NCI-H2107 treated with DMSO at 0.1 percent for 48 hours (cell line): ENCODE data around the gene ARHGAP42.

Experiments
- DNase-seq: peaks from one replicate; lab custom pipeline; 2025; ENCODE audit not compliant: unreplicated experiment; lab: John Stamatoyannopoulos, UW

ARHGAP42 gene

DNA sequence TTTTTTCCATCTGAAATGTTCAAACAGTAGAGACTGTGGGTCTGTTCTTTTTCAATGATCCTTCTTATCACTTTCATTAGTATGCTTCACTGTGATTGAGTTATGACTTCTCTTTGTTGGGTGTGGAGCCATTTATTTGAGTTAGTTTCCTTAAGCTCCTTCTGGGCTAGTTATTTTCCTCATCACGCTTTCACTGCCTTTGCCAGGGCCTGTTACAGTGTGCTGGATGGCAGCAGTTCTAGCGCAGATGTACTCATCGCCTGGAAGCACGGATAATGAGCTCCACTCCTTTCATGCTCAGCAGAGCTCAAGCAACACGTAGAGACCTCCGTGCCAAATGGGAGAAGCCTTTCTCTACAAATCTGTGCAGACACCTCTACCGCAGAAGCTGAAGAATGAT lies 7.0 kb upstream of the ARHGAP42 start:
- no peak for DNase-seq

DNA sequence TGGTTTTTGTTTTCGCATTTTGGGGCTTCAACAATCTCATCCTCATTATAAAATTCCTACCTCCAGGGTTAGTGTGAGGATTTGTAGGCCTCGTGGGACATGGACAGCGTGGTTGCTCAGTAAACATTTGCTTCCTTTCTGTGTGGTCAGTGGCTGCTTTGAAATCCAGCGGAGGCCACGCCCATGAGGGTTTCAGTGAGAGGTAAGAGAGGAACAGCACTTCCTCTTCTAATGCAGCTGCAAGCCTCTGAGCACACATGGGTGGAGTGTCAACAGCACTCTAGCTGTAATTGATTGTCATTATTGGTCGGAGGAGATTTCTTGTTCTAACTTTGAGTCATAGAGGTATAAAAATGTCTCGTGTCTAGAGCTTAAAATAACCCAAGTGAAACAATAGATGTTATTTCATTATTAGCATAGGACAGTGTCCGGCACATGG lies 6.0 kb upstream of the ARHGAP42 start:
- peak; percentile 0 for DNase-seq

DNA sequence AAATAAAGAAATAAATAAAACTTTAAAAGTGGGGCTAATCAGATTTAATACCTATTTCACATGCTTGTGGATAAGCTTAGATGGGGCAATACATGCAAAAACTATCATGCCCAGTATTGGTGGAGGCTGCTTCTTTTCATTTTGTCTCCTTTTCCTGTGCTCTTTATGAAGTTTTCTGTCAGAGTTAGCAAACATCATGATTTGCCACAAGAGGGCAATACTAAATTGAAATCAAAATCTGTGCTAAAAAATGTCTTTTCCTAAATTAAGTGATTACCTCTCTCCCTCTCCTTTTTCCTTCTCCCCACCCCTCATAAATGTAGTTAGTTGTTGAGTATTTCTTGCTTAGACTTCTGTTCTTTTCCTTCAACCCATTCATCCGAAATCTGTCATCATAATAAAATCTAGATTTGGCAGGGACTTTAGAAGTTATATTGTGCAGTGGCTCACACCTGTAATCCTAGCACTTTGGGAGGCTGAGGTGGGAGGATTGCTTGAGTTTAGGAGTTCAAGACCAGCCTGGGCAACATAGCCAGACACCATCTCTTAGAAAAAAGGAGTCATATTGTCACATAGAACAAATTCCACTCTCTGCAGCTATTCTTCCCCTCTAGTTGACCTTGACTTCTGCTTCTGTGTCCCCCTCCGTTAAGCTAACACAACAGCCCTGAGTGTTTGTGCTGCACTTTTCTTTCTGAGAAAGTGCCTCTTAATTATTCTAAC lies 4.7 kb upstream of the ARHGAP42 start:
- DNase-seq = no peak

DNA sequence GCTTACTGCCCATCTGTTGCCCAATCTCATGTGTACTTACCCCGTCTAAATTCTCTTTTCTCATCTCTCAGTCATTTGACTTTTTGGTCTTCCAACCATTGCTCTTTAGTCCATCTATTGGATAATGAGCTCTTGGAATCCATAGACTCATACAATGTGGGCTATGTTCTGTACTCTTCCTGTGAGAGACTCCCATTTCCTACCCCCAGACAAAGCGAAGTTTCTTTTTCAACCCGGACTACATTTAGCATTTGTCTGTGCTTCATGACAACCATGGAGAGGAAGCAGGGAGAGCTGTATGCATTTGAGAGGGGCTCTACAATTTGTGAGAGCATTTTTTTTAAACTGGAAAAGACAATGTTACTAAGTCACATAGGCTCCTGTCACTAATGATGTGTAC lies 4.0 kb upstream of the ARHGAP42 start:
- DNase-seq = no peak

DNA sequence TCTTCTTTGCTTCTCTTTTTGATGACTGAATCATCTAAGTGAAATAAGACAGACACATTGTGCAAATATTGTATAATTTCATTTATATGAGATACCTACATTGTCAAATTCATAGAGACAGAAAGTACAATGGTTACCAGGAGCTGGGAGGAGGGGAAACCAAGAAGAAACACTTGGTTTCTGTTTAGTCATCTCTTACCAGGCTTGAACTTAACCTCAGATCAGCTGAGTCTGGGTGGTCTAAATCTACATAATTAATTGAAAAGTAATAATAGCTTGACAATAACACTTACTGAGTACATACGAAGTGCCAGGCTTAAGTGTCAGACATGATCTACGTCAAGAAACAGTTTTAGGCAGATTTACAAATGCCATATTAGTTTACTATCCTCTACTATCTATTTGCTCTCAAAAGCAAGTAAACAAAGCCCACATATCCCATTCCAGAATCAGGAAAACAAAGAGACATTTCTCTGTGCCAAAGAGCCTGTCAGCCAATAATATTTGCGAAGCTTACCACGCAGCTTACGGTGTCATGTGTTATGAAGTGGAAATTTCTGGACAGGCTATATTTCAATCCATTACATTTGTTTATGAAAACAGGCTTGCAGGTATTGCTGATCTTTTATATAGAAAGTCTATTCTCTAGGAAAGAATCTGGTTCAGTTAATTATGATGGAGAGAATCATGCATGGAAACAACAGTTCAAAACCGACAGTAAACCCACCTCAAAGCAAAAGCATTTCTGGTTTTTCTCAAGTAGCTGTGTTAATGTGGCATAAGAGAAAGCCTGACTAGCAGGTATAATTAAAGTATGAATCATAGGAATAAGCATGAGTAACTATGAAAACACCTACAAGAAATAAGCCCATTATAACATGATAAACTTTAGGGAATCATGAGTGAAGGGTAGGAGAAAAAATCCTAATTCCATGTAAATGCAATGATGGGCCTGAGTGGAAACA lies 2.7 kb upstream of the ARHGAP42 start:
- DNase-seq = no peak

DNA sequence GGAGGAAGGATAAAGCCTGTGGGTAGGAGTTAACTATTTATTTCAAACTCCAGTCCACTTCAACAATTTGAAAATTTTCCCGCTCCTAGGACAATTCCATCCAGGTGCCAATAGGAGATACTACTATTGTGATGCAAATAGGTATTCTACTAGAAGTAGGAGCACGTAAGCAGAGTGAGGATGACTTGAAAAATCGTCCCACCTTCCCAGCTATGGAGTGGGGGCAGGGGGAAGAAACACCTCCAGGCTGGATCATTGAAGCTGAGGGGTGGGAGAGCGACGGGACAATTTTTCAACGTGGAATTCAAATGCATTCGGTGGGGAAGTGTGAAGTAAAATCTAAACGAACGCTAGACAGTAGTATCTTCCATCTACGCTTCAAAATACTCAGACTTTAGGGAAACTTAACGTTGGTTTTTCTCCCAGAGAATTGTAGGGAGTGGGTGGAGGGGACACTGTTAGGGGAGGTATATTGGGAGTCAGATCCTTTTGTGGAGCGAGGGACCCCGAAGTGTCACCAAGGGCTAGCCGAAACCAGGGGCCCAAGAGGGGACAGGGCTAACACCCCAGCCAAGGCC lies 523 bp upstream of the ARHGAP42 start:
- no peak for DNase-seq

DNA sequence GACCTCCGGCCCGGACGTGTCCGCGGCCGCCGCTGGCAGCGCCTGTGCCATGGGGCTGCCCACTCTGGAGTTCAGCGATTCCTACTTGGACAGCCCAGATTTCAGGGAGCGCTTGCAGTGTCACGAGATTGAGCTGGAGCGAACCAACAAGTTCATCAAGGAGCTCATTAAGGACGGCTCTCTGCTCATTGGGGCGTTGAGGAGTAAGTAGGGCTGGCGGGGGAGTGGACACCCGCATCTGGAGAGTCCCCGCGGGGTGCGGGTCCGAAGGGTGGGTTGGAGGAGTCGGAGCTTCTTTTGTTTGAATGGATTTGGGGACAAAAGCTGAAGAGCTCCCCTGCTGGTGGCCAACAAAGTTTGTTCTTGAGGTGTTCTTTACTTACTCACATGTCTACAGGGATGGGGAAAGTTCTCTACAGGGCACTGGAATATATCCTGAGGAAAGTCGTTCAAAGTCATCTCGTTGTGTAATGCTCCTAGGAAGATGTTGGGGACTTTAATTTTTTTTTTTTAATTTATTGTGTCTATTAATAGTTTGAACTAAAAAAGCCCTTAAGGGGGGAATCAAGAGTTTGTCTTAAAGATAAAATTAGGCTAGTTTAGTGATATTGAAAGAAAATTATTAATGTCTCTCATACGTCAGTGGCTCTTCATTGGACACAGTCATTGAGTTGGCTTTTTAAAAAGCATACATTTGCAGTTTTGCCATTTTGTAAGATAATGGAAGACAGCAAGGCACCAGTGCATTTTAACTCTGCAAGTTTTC lies 725 bp downstream of the ARHGAP42 start:
- DNase-seq = no peak

DNA sequence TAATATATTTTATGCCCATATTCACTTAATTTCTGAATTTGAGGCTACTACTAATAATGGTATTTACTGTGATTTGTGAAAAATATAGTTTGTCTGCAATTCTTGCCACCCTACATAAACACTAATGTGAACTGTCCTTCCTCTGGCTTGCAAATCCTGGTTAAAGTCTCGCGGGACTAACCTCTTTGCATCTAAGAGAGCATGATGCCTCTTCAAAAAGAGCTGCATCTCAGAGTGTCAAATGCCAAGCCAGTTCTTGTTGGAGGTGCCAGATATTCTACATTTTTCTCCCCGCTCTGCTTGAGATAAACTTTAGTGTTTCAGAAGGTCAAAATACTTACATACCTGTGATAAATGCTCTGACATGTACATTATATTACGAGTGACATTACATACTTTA lies 2.1 kb downstream of the ARHGAP42 start:
- no peak for DNase-seq

DNA sequence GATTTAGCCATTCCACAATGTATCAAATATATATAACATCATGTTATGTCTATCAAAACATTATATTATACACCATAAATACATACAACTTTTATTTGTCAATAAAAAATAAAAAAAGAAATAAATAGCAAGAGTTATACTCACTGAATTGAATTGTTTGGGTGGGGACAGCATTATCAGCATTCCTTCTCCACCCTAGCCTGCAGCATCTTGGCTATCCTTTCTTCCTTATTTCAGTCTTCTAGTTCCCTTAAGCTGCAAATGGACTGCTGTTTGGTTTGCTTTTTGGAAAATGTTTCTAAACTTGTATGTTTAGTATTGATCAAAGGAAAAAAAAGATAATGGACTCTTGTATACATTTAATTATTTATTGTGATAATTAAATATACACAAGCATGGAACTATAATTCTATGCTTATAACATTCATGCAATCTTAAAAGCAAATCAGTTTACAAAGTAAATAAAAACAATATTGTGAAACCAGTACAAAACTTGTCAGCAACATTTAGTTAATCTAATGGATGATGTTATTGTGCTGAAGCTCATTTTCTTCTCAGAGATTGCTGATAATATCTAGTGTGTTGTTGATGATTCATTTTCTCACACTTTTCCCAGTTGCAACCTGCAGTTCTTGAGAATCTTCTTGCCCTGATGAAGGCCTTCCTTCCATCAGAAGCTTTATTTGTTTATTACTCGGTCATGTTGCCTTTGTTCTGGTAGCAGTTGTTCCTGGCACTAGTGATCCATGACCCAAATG lies 5.0 kb downstream of the ARHGAP42 start:
- DNase-seq = no peak

DNA sequence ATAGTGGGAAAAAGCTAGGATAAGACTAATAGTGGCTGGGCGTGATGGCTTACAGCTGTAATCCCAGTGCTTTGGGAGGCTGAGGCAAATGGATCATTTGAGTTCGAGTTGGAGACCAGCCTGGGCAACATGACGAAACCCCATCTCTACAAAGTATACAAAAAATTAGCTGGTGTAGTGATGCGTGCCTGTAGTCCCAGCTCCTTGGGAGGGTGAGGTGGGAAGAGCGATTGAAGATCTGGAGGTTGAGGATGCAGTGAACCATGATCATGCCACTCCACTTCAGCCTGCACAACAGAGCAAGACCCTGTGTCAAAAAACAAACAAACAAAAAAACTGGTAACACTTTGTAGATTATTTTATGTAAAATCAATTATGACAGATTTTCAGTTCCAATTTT lies 8.8 kb downstream of the ARHGAP42 start:
- DNase-seq = no peak

DNA sequence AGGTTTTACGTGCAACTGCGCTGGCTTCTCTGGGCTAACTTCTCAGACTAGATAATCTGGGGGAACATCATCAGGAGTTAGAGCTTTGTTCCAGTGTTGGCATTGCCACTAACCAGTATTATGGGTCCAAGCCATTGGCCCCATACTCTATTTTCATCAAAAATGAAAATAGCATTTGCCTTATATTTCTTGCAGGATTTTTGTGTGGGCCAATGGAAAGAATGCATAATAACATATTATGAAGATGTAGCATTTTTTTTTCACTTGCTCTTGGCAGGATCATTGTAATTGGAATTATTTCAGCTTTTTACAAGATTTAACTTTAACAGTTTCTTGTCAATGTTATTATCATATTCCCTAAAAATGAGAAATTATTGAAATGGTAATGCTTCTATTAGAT lies 16.1 kb downstream of the ARHGAP42 start:
- no peak for DNase-seq

DNA sequence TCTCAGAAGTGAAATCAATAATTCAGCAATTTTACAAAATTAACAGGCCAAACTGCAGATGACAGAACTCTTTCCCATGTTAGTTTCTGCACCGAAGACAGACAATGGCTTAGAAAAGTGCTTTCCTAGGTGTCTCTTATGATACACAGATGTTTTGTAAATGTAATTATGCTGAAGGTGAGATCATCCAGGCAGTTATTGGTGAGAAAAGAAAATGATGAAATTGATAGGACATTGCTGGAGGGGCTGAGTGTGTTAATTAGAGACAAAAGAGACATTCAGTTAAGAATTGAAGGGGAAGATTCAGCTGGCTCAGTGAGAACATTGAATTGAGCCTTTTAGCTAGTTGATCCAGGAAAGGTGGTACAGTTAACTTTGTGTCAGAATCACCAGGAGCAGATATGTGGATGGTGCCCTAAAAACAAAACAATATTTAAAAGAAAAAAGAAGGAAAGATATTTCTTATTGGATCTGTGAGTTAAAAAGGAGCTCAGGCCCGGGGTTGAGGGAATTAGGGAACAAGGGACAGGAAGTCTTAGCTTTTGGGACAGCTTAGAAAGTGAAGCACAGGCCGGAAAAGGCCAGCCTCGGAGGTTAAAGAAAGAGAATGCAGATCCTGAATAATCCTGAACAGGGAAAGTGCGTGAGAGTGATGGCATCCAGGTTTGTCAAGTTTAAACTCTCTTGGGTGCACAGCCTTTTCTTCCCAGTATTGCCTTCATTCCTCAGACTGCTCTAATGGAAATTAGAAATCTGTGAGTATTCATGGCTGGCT lies 16.9 kb downstream of the ARHGAP42 start:
- no peak for DNase-seq

DNA sequence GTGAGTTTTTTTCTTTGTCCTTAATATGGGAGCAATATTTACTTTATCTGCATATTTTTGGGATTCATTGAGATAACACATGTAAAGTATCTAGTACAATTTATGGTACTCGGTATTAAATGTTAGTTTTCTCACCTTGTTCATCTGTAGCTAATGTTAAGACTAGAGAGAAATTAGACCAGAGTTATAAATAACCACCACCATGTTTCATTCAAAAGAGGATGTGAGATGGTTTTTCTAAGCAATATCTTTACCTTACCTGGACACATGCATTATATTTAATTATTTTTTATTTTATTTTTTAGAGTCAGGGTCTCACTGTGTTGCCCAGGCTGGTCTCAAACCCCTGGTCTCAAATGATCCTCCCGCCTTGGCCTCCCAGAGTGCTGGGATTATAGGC lies 18.4 kb downstream of the ARHGAP42 start:
- DNase-seq = no peak

DNA sequence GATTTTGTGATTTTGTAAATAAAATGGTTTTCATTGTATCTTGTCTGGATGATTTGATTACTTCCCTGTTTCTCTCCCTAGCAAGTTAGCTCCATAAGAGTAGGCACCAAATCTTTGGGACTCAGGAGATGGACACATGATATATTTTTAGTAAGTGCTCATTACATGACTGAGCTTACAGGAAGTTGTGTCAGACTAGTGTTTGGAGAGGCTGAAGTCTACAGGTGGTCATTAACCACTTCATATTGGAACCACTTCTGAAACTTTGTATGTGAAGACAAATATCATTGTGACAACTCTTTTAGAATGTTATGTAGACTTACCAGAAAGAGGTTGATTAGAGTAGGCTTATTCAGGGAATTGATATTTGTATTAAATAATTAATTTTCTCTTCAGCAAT lies 19.1 kb downstream of the ARHGAP42 start:
- no peak for DNase-seq

DNA sequence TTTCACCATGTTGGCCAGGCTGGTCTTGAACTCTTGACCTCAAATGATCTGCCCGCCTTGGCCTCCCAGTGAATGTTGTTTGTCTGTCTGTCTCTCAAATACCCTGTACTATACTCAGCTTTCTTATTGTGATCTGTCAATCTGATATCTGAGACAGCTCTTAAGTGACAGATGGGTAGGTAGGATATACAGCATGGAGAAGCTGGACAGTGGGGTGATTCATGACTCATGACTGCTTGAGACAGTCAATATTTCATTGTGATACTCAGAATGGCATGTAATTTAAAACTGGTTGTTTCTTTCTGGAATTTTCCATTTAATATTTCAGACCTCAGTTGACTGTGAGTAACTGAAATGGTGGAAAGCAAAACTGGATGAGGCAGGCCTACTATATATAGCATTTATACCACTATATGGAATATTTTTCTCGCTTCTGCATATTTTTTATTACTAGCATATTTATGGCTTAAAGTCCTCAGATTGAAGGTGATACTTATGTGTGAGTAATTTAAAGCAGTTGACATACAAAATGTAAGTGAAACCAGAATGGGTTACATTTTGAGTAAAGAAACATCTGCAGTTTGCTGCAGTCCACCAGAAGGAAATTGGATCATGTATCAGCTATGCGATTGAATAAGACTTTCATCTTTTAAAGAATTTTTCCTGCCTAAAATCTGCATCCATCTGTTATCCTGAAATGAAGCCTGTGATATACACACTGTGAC lies 22.3 kb downstream of the ARHGAP42 start:
- no peak for DNase-seq

DNA sequence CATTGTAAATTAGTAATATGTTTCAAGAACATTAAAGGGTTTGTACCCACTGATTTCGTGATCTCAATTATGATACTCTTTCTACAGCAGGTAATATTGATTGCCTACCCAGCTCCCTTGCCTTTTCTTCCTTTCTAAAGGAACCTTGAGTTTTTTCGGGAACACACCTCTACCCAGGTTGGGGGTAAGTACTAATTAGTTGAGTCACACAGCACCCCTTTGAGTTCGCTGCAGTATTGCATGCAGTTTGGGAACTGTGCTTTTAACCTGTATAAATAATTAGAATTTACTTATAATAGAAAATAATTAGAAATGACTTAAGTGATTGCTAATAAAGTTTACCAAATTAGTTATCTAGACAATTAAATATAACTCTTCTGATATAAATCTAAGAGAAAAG lies 24.9 kb downstream of the ARHGAP42 start:
- no peak for DNase-seq

DNA sequence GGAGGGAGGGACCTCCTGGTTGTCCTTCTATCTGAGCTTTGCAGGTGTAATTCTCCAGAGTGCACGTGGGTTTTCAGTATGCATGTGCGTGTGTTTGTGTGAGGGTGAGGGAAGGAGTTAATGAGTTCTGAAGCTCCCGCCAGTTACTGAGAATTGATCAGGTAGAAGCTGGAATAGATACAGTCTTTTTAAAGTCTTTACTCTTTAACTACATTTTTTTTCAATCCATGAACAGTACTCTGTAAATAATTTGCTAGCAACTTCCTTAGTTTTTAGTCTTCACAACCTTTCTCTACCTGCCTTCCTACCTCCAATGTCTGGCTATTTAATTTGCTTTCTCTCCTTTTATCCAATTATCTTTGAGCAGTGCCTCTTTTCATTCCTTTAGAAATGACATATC lies 25.5 kb downstream of the ARHGAP42 start:
- no peak for DNase-seq

DNA sequence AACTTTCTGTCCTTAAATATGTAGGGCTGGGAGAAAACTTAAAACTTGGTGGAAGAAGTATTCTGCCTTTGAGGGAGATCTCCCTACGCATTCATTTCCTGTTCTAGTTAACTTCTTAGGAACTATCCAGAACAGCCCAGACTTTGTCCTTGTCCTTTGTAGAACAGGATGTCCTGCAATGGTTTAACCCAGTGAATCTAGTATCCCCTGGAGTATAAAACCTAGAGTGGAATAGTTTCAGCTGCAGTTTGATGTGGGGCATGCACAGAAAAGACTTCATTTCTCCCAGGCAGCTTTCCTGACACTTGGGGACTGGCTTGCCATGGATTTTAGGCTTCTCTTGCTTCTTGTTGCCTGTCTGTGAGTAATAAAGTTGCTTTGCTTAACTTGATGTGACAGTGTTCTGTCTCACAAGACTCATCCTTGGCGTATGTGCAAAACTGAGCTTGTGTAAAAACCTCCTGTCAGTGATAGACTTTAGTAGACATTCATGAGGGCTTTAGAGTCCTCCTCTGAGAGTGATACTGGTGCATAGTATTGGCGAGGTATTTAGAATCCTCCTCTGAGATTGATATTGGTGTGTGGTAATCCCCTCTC lies 28.2 kb downstream of the ARHGAP42 start:
- no peak for DNase-seq

DNA sequence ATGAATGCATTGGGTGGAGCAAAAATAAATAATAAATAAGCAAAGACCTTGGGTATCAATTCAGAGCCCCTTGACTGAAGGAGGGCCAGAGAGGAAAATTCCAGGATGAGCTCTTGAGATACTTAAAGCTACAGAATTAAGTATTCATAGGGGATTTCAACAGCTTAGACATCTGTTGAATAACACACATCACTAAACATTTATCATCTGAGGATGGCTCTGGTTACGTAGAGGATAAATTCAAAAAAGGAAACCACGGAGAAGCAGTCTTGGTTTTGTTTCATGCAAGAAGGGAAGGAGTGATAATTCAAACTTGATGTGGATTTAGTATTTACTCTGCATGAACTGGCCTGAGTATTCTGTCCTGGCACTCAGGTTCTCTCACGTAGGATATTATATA lies 29.8 kb downstream of the ARHGAP42 start:
- DNase-seq = no peak
